ENCODE results near the gene MAP4K4. TPM values are rescaled to one million over a fixed set of nuclear protein-coding genes. Genes with fewer than 3 reads are reported as not detected.
"Not testable (repeated sequence)": the region's sequence is repeated elsewhere in the genome, so short reads cannot be mapped to it uniquely, and the experiment has no call there.

The MAP4K4 gene
- total and polyA plus RNA-seq, 8 donors: 9.6 to 71.6 (median 23.8) TPM

GRCh38 chr2:101743288-101743687 lies 45.8 kb downstream of the MAP4K4 start:
- 77 to 90% (median 88%) methylated on average over 3 of the region's 3 CpGs for WGBS, 5 donors
- DNase-seq: no peak
- Histone ChIP-seq H3K27ac (peak overlapping the region in 3 of 5 donors; percentile 63 to 70 (median 70)), H3K4me1 (peaks cover 47 to 91% (median 70%) of the 10 kb centered on the region in 4 donors), H3K36me3 (no peaks in the 10 kb centered on the region), H3K4me3 (no peak overlapping the region), H3K27me3 (no peaks in the 10 kb centered on the region), H3K9me3 (no peaks in the 10 kb centered on the region)
- intact Hi-C loops (cut with DNase I; ENCODE audit: low total_unique reads): no loop called here
- TF ChIP-seq POLR2AphosphoS5 (IDR thresholded peaks at IDR 0.05) (no peak), CTCF (IDR thresholded peaks at IDR 0.05) (no peak), POLR2A (IDR thresholded peaks at IDR 0.05) (no peak), EP300 (IDR thresholded peaks at IDR 0.05) (no peak)

DNA sequence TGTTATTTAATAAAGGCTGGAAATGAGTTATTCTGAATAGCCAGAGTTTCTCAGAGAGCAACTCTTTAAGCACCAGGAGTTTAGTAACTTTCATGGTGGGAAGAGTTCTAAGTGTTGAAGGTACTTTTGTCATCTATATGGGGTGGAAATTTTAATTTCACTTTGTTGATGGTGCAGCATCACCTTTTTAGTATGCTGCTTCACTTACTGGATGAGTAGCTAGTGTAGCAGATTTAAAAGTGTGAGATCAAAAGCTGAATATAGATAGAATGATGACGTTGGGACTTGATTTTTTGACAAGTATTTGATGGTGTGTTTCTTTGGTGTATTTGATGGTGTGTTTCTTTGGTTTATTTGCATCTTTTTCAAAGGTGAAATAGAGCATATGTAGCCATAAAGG lies 47.3 kb downstream of the MAP4K4 start:
- H3K9me3 ChIP-seq: no peaks in the 10 kb centered on the region
- peaks cover 47 to 81% (median 69%) of the 10 kb centered on the region in 4 donors for H3K4me1 ChIP-seq
- H3K4me3 ChIP-seq: no peak overlapping the region
- TF ChIP-seq CTCF (IDR thresholded peaks at IDR 0.05) (no peak), POLR2AphosphoS5 (IDR thresholded peaks at IDR 0.05) (no peak), POLR2A (IDR thresholded peaks at IDR 0.05) (no peak), EP300 (IDR thresholded peaks at IDR 0.05) (no peak)
- no peaks in the 10 kb centered on the region for H3K36me3 ChIP-seq
- no peak for DNase-seq
- intact Hi-C loops (cut with DNase I; ENCODE audit: low total_unique reads): no loop called here
- H3K27ac ChIP-seq: peak overlapping the region in 1 of 5 donors; percentile 11
- no peaks in the 10 kb centered on the region for H3K27me3 ChIP-seq
- WGBS, 5 donors: 66 to 69% (median 68%) methylated on average over 1 of the region's 1 CpG

- Histone ChIP-seq H3K27me3 (no peaks in the 10 kb centered on the region), H3K36me3 (no peaks in the 10 kb centered on the region), H3K4me3 (no peak overlapping the region), H3K27ac (peak overlapping the region in 3 of 5 donors; percentile 30 to 57 (median 49)), H3K4me1 (peaks cover 47 to 78% (median 64%) of the 10 kb centered on the region in 4 donors), H3K9me3 (no peaks in the 10 kb centered on the region)
- whole genome bisulfite sequencing, 5 donors: 56 to 69% (median 62%) methylated on average over 4 of the region's 4 CpGs
- TF ChIP-seq POLR2A (IDR thresholded peaks at IDR 0.05) (no peak), EP300 (IDR thresholded peaks at IDR 0.05) (no peak), POLR2AphosphoS5 (IDR thresholded peaks at IDR 0.05) (no peak), CTCF (IDR thresholded peaks at IDR 0.05) (no peak)
- intact Hi-C loops (cut with DNase I; ENCODE audit: low total_unique reads): no loop called here
- no peak for DNase-seq
Observed at GRCh38 chr2:101745711-101746694, 48.5 kb downstream of the MAP4K4 start.

DNA sequence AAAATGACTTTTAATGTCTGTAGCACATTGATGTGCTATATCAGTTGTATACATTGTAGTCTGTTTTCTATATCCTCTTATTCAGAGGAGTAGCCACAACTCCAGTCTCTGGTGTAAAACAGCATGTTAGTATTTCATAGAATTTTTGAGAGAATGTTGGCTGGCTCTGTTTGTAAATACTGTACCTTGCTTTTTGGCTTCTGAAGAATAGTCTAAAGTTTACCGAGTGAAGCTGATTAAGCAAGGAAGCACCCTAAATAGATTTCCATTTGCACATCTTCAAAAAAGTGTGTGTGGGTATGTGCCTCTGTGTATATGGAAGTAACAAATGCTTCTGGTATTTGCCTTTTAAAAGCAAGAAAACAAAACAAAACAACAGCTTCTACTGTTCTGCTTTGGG lies 50.5 kb downstream of the MAP4K4 start:
- Histone ChIP-seq H3K27ac (peak overlapping the region in 1 of 5 donors; percentile 1), H3K36me3 (no peaks in the 10 kb centered on the region), H3K27me3 (no peaks in the 10 kb centered on the region), H3K9me3 (no peaks in the 10 kb centered on the region), H3K4me1 (peaks cover 46 to 81% (median 63%) of the 10 kb centered on the region in 4 donors), H3K4me3 (no peak overlapping the region)
- intact Hi-C loops (cut with DNase I; ENCODE audit: low total_unique reads): no loop called here
- no peak for TF ChIP-seq POLR2A (IDR thresholded peaks at IDR 0.05)
- no peak for TF ChIP-seq EP300 (IDR thresholded peaks at IDR 0.05)
- TF ChIP-seq POLR2AphosphoS5 (IDR thresholded peaks at IDR 0.05): no peak
- TF ChIP-seq CTCF (IDR thresholded peaks at IDR 0.05): no peak
- no peak for DNase-seq
- WGBS, 5 donors: 14 to 39% (median 30%) methylated on average over 1 of the region's 1 CpG

- H3K4me1 ChIP-seq: peaks cover 47 to 81% (median 64%) of the 10 kb centered on the region in 4 donors
- DNase-seq; intact Hi-C loops (cut with DNase I; ENCODE audit: low total_unique reads); H3K27me3 ChIP-seq; H3K4me3 ChIP-seq; H3K36me3 ChIP-seq; H3K9me3 ChIP-seq: not testable (repeated sequence)
- peak overlapping the region in 1 of 5 donors; percentile 1 for H3K27ac ChIP-seq
- 71 to 93% (median 82%) methylated on average over 3 to 4 of the region's 4 CpGs for WGBS, 5 donors
Observed at GRCh38 chr2:101748462-101748861, 51.0 kb downstream of the MAP4K4 start.

All from stomach (tissue), 9 donors.